GM12891 (cell line): ENCODE data around the gene MAP2K2.

Experiments
- POLR2A ChIP-seq: IDR thresholded peaks from 2 replicates; pipeline ENCODE4 v1.6.1; 2011; ENCODE audit warnings: low read depth, low read length, control low read depth
- POLR2AphosphoS5 ChIP-seq: IDR thresholded peaks from 2 replicates; pipeline ENCODE4 v1.6.1; 2011; ENCODE audit warnings: low read depth, low read length, control low read depth
- SPI1 ChIP-seq: IDR thresholded peaks from 2 replicates; pipeline ENCODE4 v1.6.1; 2011; ENCODE audit warnings: low read depth, low read length, control low read depth
- TAF1 ChIP-seq: IDR thresholded peaks from 2 replicates; pipeline ENCODE4 v1.6.1; 2011; ENCODE audit warnings: low read depth, low read length, control low read depth

DNA sequence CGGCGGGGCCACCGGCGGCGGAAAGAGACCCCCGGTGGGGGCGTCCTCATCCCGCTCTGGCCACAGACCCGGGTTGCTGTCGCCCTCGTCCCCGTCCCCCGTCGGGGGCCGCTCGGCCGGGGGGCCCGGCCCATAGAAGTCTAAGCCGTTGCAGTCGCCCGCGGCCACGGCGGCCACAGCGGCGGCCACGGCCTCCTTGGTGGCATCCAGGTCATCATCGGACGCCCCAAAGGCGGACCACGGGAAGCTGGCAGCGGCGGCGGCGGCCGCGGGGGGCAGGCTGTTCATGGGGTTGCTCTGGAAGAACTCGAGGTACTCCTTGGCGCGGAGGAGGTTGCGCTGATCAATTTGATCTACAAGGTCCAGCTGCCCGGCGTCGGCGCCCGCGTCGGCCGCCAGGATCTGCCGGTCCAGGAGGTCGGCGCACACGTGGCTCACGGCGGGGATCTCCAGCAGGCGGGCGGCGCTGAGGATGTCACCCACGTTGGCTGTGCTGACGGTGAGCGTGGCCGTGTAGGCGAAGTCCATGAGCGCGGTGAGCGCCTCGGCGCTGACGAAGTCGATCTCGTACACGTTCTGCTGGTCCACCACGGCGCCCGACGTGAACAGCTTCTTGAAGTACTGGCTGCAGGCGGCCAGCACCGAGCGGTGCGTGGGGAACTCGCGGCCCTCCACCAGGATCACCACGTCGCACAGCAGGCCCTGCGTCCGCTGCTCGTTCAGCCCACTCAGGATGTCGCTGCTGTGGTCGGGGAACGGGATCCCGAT, 69.3 kb downstream of the MAP2K2 start:
- no peak for TF ChIP-seq POLR2A
- TF ChIP-seq POLR2AphosphoS5, result no peak
- TF ChIP-seq SPI1, result no peak
- TF ChIP-seq TAF1, result no peak
